GM23248 (cell line): Measurements from ENCODE around the gene DMBT1.

Experiments
- EZH2 ChIP-seq: fragments of 200-600 bp; sonication (generic); IDR thresholded peaks from 2 replicates; pipeline ENCODE4 v1.6.1; 2018; ENCODE audit warnings: antibody characterized with exemption, mild to moderate bottlenecking; ENCODE audit not compliant: insufficient read depth, poor library complexity, severe bottlenecking
- EZH2phosphoT487 ChIP-seq: fragments of 200-600 bp; sonication (generic); IDR thresholded peaks from 2 replicates; pipeline ENCODE4 v1.6.1; 2018; ENCODE audit warnings: antibody characterized with exemption, moderate library complexity, mild to moderate bottlenecking, low read depth; ENCODE audit not compliant: insufficient read depth

DNA sequence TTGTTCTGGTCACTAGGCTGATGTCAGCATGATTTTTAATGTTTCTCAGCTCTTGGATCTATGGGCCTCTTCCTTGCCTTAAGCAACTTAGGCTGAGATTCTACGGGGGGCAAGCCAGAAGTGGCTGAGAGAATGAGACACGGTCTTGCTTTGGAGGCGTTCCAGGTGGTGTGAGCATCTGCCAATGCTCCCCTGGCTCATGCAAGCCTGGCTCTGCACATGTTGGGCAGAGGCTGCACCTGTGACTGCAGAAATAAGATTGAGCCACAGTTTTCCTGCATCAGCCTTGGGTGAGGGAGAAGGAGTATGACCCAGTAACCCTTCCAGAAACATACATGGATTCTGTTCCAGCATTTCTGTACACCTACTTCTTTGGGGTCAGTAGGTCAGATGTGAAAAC, 97.2 kb downstream of the DMBT1 start:
- TF ChIP-seq EZH2 = no peak
- no peak for TF ChIP-seq EZH2phosphoT487
